ENCODE results near the gene NISCH.

NISCH gene

DNA sequence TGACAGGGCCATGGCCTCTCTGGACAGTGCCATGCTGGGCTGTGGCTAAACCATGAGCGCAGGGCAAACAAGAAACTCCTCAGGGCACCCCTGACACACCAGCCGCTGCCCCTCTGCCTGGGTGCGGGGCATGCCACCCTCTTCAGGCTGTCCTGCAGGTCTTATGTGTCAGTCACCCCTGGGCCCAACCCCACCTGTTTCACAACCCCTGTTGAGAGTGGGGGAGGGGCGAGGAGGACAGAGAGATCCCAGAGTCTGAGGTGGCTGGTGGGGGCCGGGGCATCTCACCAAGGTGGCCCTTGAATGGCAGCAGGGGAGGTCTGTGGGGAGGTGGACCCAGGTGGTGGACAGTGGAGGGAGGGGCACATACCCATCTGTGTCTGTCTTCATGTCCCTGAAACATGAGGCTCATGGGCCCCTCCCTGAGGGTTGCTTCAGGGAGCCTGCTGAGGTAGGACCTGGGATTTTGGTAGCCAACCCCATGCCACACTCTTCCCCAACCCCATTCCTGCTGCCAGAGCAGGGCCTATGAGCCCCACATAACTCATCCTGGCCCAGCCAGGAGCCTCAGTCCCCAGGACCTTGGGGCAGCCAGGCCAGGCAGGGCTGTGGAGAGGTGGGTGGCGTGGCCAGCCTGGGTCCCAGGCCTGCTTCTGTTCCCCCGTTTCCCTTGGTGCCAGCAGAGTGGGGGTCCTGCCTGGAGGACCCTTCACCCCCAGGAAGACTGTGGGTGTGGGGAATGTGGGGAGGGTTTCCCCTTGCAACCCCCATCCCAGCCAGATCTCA, 38.0 kb downstream of the NISCH start:
- DNase-seq, result no peak

GRCh38 chr3:52494445-52494844, 39.0 kb downstream of the NISCH start:
- DNase-seq, result no peak

- DNase-seq, result no peak
Measured at GRCh38 chr3:52494886-52495495, 39.6 kb downstream of the NISCH start, which contains the start of gene STAB1. Gene STAB1, plus strand, starts transcription at chr3:52495338. Its CDS starts 76 bp downstream, at chr3:52495414.

DNA sequence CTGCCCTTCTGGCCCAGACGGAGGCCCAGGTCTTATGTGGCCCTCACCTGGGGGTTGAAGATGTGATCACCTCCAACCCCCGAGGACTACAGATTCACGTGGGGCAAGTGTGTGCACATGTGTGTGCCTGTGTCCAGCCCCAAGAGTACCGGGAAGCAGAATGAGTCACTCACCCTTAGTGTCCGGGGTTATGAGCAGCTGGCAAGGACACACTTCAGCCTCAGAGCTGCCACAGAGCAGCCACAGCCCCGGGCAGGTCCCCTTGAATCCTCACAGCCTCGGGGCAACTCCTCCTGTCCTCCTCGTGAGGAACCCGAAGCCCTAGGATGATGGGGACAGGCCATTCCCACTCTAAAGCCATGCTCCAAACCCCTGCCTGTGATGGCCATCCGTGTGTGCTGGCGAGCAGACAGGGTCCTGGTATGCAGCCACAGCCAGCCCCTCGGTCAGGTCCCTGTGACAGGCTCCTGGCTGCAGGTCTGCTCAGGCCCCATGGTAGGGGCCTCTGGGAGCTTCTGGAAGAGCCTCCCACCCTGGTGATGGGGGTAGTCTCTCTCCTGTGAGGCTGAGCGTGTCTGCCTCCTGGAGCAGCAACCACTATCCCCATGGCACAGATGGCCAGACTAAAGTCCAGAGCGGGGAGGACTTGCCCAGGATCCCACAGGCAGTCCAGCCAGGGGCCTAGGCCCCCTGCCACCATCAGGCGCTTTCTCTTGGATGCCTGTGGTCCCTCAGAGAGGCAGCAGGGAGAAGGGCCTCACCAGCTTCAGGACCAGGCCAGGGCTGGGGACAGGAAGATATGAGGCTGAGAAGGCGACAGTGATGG, 40.6 kb downstream of the NISCH start:
- no peak for DNase-seq

DNA sequence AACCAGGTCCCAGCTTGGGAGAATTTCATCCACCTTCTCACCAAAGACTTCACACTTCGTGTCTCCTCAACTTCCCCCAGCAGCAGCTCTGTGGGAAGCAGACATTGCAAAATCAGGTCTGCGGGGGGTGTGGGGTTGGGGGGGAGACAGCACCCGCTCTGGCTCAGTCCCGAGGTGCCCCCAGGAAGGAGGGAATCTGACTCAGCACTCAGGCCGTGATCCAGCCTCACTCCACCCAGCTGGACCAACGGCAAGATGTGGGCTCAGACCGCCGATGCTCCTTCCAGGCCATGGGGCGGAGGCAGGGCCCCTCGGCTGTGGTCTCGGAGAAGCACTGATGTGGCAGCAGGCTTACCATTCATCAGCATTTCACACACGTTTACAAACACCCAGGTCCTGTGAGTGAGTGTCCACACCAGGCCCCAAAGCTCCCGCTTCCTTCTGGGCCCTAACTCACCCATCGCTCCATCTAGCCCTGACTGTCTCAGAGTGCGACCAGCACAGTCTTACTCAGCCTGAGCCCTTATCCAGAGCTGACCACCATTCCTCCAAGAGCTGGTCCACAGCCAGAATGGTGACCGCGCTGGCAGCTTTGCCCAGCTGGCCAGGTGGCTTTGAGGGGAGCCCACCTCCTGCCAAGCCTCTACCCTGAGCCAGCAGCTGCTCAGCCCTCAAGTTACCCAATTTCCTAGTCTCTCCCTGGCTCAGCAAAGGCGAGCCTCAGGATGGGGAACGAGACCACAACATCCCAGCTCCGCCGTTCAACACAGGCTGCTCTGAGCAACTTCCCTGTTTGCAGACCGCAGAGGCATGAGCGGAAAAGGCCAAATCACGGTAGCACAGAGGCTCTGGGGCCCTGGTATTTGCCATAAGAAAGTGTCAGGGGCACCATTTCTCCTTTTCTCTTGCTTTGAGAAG, 43.0 kb downstream of the NISCH start:
- DNase-seq, result no peak

GRCh38 chr3:52501046-52501445, 45.6 kb downstream of the NISCH start:
- DNase-seq, result no peak

DNA sequence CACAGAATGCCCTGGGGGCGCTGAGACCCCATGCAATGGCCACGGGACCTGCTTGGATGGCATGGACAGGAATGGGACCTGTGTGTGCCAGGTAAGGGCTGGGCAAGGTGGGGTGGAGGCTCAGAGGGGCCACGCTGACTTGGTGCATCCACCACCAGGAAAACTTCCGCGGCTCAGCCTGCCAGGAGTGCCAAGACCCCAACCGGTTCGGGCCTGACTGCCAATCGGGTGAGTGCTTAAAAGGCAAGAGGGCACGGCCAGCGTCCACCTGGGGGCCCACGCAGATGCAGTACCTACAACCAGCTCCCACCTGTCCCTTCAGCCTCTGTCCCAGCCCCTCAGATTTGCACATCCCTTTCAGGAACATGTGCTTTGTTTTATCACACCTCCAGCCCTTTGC, 46.6 kb downstream of the NISCH start:
- DNase-seq, result no peak

DNA sequence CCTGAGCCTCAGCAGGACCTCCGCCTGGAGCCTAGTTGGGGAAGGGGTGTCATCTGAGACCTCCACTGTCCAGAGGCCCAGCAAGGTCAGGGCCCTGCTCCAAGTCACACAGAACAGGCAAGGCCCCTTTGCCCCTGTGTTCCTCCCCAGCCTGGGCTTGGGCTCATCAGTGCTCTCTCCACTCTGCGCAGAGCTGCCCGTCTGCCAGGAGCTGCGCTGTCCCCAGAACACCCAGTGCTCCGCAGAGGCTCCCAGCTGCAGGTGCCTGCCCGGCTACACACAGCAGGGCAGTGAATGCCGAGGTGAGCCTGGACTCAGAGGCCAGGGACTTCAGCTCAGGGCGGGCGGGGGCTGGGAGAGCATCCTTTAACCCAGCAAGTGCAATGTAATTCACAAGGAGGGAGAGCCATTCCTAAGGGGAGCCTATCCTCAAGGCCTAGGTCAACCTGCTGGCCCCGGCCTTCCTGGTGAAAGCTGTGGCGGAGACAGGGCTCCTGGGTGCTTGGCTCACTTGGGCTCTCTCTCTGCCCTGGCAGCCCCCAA, 47.5 kb downstream of the NISCH start:
- DNase-seq, result no peak

GRCh38 chr3:52503788-52504424, 48.5 kb downstream of the NISCH start:
- DNase-seq, result no peak

- DNase-seq, result no peak
Measured at GRCh38 chr3:52504977-52505376, 49.6 kb downstream of the NISCH start.

DNA sequence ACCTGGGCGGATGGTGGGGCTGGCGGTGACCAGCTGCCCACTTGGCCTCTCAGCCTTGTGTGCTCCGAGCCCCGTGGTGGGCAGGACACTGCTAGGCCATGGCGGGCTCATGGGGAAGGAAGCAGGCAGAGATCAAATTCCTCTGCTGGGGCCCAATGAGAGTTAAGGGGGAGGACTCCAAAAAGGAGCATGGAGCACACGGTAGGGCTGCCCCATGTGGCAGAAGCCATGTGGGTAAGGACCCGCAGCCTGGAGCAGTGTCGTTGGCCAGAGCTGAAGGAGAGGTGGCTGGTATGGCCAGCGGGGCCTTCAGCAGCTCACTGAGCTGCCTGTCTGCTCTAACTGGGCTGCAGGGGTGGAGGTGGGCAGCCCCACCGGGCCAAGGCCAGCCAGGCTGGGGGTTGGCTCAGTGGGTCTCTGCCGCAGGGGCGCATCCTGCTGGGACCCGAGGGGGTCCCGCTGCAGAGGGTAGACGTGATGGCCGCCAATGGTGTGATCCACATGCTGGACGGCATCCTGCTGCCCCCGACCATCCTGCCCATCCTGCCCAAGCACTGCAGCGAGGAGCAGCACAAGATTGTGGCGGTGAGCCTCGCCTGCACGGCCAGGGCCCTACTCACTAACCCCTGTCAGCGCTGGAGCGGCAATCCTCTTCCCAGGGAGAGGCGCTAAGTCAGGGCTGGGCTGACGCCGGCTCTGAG, 51.0 kb downstream of the NISCH start:
- DNase-seq, result no peak

DNA sequence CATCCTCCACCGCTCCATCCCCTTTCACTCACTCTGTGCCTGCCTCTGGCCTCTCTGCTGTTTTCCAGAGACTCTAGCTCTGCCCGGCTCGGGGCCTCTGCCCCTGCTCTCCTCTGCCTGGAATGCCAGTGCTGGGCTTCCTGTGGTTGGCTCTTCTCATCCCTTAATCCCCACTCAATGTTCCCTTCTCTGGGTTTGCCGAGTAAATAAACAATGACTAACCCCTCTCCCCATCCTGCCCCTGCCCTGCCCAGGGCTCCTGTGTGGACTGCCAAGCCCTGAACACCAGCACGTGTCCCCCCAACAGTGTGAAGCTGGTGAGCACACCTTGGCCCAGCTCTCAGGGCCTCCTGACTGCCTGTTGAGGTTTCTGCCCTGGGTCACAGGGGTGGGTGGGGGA, 52.0 kb downstream of the NISCH start:
- DNase-seq, result no peak

DNA sequence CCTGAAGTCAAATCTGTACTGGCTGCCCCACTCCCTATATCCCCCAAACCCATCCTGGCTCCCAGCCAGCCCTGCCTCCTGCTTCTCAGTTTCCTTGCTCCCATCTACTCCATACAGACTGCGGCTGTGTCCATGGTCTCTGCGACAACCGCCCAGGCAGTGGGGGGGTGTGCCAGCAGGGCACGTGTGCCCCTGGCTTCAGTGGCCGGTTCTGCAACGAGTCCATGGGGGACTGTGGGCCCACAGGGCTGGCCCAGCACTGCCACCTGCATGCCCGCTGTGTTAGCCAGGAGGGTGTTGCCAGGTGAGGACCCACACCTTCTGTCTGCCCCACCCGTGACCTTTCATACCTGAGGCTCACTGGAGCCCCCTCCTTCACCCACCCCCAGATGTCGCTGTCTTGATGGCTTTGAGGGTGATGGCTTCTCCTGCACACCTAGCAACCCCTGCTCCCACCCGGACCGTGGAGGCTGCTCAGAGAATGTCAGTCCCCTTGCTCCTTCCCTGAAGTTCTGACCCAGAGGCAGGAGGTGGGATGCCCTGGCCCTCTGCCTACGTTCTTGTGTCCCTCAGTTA, 54.4 kb downstream of the NISCH start:
- DNase-seq, result no peak

DNA sequence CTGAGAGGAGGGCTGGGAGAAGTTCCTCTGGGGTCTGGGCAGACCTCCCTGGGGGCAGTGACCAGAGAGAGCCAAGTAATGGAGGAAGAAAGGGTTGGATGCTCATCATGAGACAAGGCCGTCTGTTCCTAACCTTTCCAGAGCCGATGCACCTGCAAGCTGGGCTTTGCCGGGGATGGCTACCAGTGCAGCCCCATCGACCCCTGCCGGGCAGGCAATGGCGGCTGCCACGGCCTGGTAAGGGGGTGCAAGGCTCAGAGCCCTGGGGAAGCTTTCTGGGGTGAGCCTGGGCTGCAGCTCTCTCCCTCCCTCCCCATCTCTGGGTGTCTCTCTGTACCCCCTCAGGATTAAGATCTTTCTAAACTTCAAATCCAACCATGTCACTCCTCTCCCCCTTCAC, 56.1 kb downstream of the NISCH start:
- DNase-seq, result no peak

GRCh38 chr3:52512105-52512504, 56.7 kb downstream of the NISCH start:
- DNase-seq, result no peak

- no peak for DNase-seq
Measured at GRCh38 chr3:52512727-52513126, 57.3 kb downstream of the NISCH start.

GRCh38 chr3:52513281-52513680, 57.9 kb downstream of the NISCH start:
- no peak for DNase-seq

DNA sequence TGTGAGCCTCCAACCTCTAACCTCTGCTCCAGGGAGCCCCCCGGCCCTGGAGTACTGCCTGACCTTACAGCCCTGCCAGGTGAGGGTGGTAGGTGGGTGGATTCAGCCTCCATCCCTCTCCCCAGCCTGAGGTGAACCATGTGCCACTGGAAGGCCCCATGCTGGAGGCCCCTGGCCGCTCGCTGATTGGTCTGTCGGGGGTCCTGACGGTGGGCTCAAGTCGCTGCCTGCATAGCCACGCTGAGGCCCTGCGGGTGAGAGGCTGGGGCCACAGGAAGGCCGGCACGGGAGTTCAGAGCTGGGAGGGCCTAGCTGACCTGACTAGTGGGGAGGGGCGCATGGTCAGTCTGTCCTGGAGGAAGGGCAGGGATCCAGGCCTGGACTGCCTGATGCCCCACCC, 59.2 kb downstream of the NISCH start:
- no peak for DNase-seq

DNA sequence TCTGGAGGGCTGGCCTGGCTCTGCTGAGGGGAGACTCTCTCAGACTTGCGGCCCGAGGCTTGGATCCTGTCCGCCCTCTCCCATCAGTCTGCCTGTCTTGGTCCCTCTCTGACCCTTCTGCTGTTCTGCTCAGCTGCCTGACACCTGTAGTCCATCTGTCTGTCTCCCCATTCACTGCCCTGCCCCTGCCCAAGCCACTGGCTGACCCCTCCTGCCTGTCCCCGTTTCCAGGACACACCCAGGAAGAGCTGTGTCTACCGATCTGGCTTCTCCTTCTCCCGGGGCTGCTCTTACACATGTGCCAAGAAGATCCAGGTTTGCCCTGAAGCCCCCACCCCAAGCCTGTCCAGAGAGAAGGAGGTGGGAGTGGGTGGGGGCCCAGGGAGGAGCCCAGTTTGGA, 59.8 kb downstream of the NISCH start:
- no peak for DNase-seq

GRCh38 chr3:52516509-52517195, 61.2 kb downstream of the NISCH start:
- no peak for DNase-seq
